Measurements from ENCODE around the gene ZNF862. TPM values are rescaled to one million over a fixed set of nuclear protein-coding genes. Genes with fewer than 3 reads are reported as not detected.

The ZNF862 gene
- total RNA-seq, 2 experiments from 2014 or later = 7.9 to 9.1 TPM

DNA sequence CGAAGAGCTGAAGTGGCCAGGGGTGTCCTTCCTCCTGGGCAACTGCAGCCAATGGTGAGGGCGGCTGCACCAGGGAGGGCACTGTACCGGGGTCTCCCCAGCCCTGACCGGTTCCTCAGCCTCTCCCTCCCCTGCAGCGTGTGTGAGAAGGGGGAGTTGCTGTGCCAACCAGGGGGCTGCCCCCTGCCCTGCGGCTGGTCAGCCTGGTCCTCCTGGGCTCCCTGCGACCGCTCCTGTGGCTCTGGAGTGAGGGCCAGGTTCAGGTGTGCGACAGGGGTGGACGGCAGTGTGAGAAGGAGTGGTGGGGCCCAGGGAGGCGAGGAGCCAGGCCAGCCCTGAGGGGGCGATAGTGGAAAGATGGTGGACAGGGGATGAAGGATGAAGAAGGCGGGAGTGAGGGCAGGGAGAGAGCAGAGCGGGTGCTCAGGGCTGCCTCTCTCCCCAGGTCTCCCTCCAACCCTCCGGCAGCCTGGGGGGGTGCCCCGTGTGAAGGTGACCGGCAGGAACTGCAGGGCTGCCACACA lies 34.6 kb upstream of the ZNF862 start:
- no peaks in the 10 kb centered on the region for H3K79me2 ChIP-seq (ENCODE audit: insufficient read depth, low read depth, low read length)

DNA sequence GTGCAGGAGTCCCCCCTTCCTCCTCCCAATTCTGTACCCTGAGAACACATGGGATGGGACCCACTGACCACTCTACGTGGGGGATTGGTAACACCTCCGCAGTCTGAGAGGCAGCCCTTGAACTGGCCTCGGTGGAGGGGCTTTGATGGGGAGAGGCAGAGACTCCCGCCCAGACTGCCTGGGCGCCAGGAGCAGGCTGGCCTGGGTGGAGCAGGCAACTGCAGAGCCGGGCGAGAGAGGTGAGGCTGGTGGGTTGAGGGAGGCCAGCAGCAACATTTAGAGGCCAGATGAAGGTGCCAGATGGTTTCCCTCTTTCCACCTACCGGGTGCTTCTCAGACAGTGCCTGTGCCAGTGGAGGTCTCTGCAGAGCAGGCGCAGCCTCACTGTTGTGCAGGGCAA lies 34.1 kb upstream of the ZNF862 start:
- DNase-seq (ENCODE audit: low spot score) = no peak
- no TSS peak for BruUV-seq (replicated peaks)
- Histone ChIP-seq H3K79me2 (ENCODE audit: insufficient read depth, low read depth, low read length) (no peaks in the 10 kb centered on the region), H3K27ac (ENCODE audit: low read depth, low read length, poor library complexity, severe bottlenecking) (no peak overlapping the region), H3K9me2 (ENCODE audit: insufficient read depth, low read length) (no peaks in the 10 kb centered on the region), H3K4me2 (ENCODE audit: low read length) (no peak overlapping the region), H2AFZ (ENCODE audit: low read length) (no peak overlapping the region), H4K20me1 (ENCODE audit: insufficient read depth, low read length) (no peaks in the 10 kb centered on the region), H3K4me1 (ENCODE audit: insufficient read depth, low read length, poor library complexity, severe bottlenecking) (no peaks in the 10 kb centered on the region), H3K9me3 (ENCODE audit: low read length) (no peaks in the 10 kb centered on the region), H3K36me3 (ENCODE audit: insufficient read depth, low read length) (no peaks in the 10 kb centered on the region), H3K4me3 (ENCODE audit: low read depth, low read length, poor library complexity, severe bottlenecking) (no peak overlapping the region)
- intact Hi-C loops (cut with micrococcal nuclease; ENCODE audit: unreplicated experiment) = no loop called here
- ChIA-PET POLR2A (no interaction called here), CTCF (ENCODE audit: unreplicated experiment) (no interaction called here)
- no peak for TF ChIP-seq EZH2phosphoT487 (IDR thresholded peaks at IDR 0.05; ENCODE audit: borderline replicate concordance, low read depth, low read length)
- TF ChIP-seq, protein P1, sequence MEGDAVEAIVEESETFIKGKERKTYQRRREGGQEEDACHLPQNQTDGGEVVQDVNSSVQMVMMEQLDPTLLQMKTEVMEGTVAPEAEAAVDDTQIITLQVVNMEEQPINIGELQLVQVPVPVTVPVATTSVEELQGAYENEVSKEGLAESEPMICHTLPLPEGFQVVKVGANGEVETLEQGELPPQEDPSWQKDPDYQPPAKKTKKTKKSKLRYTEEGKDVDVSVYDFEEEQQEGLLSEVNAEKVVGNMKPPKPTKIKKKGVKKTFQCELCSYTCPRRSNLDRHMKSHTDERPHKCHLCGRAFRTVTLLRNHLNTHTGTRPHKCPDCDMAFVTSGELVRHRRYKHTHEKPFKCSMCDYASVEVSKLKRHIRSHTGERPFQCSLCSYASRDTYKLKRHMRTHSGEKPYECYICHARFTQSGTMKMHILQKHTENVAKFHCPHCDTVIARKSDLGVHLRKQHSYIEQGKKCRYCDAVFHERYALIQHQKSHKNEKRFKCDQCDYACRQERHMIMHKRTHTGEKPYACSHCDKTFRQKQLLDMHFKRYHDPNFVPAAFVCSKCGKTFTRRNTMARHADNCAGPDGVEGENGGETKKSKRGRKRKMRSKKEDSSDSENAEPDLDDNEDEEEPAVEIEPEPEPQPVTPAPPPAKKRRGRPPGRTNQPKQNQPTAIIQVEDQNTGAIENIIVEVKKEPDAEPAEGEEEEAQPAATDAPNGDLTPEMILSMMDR (conservative IDR thresholded peaks at IDR 0.05; ENCODE audit: low read length) = no peak

More for the DNA sequence above, 34.6 kb upstream of the ZNF862 start:
- H3K4me1 ChIP-seq (ENCODE audit: insufficient read depth, low read length, poor library complexity, severe bottlenecking) = no peaks in the 10 kb centered on the region
- H3K36me3 ChIP-seq (ENCODE audit: insufficient read depth, low read length) = no peaks in the 10 kb centered on the region
- H3K9me2 ChIP-seq (ENCODE audit: insufficient read depth, low read length) = no peaks in the 10 kb centered on the region
- H3K4me3 ChIP-seq (ENCODE audit: low read depth, low read length, poor library complexity, severe bottlenecking) = no peak overlapping the region
- DNase-seq (ENCODE audit: low spot score) = no peak
- no peak overlapping the region for H3K4me2 ChIP-seq (ENCODE audit: low read length)
- ChIA-PET CTCF (ENCODE audit: unreplicated experiment) (no interaction called here), POLR2A (no interaction called here)
- H4K20me1 ChIP-seq (ENCODE audit: insufficient read depth, low read length) = no peaks in the 10 kb centered on the region
- TF ChIP-seq EZH2phosphoT487 (IDR thresholded peaks at IDR 0.05; ENCODE audit: borderline replicate concordance, low read depth, low read length) = no peak
- TF ChIP-seq, protein P1 (conservative IDR thresholded peaks at IDR 0.05; ENCODE audit: low read length) = no peak
- H2AFZ ChIP-seq (ENCODE audit: low read length) = no peak overlapping the region
- no TSS peak for BruUV-seq (replicated peaks)
- H3K27ac ChIP-seq (ENCODE audit: low read depth, low read length, poor library complexity, severe bottlenecking) = no peak overlapping the region
- intact Hi-C loops (cut with micrococcal nuclease; ENCODE audit: unreplicated experiment) = no loop called here
- H3K9me3 ChIP-seq (ENCODE audit: low read length) = no peaks in the 10 kb centered on the region

DNA sequence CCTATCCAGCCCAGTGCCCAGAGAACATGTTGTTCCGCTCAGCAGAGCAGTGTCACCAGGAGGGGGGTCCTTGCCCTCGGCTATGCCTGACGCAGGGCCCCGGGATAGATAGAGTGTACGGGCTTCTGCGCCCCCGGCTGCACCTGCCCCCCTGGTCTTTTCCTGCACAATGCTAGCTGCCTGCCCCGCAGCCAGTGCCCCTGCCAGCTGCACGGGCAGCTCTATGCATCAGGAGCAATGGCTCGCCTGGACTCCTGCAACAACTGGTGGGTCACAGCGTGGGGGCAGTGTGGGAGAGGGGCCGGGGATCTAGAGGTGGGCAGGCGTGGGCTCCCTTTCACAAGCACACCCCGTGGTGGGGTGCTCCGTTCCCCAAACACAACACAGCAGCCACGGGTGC lies 31.4 kb upstream of the ZNF862 start:
- no peak for TF ChIP-seq EZH2phosphoT487 (IDR thresholded peaks at IDR 0.05; ENCODE audit: borderline replicate concordance, low read depth, low read length)
- TF ChIP-seq, protein P1 (conservative IDR thresholded peaks at IDR 0.05; ENCODE audit: low read length) = no peak
- DNase-seq (ENCODE audit: low spot score) = no peak
- no TSS peak for BruUV-seq (replicated peaks)
- no peaks in the 10 kb centered on the region for H4K20me1 ChIP-seq (ENCODE audit: insufficient read depth, low read length)
- no peak overlapping the region for H3K27ac ChIP-seq (ENCODE audit: low read depth, low read length, poor library complexity, severe bottlenecking)
- H3K4me2 ChIP-seq (ENCODE audit: low read length) = no peak overlapping the region
- no peaks in the 10 kb centered on the region for H3K4me1 ChIP-seq (ENCODE audit: insufficient read depth, low read length, poor library complexity, severe bottlenecking)
- no peaks in the 10 kb centered on the region for H3K36me3 ChIP-seq (ENCODE audit: insufficient read depth, low read length)
- CTCF ChIA-PET (ENCODE audit: unreplicated experiment) = no interaction called here
- intact Hi-C loops (cut with micrococcal nuclease; ENCODE audit: unreplicated experiment) = no loop called here
- no peaks in the 10 kb centered on the region for H3K9me3 ChIP-seq (ENCODE audit: low read length)
- no peak overlapping the region for H2AFZ ChIP-seq (ENCODE audit: low read length)
- no peaks in the 10 kb centered on the region for H3K9me2 ChIP-seq (ENCODE audit: insufficient read depth, low read length)
- POLR2A ChIA-PET = interaction anchor here (0.6 kb wide), 1 partner anchor 568 kb away, joined by 3 read pairs; no protein-coding TSS in a partner anchor
- no peak overlapping the region for H3K4me3 ChIP-seq (ENCODE audit: low read depth, low read length, poor library complexity, severe bottlenecking)
- H3K79me2 ChIP-seq (ENCODE audit: insufficient read depth, low read depth, low read length) = no peaks in the 10 kb centered on the region
